Keratinocyte (primary cell): ENCODE measurements around the gene PSMD12. TPM values are rescaled to one million over a fixed set of nuclear protein-coding genes. Genes with fewer than 3 reads are reported as not detected.

Experiments
- DNase-seq: peaks from one replicate; pipeline ENCODE4 v3.0.0-alpha.2; 2011; ENCODE audit warnings: low read depth, missing footprints, low spot score
- FAIRE-seq: peaks from 2 replicates; lab custom pipeline; 2011; peaks lifted over from hg19 to GRCh38; lab: Jason Lieb, UNC
- H2AFZ ChIP-seq: 2 replicates; pipeline ENCODE4 v1.6.0; 2012; ENCODE audit warnings: low read length, control low read depth, inconsistent platforms; ENCODE audit not compliant: control insufficient read depth
- H3K27ac ChIP-seq: 2 replicates; pipeline ENCODE4 v1.5.1; 2011; ENCODE audit warnings: low read length; ENCODE audit not compliant: control insufficient read depth, insufficient read depth
- H3K27me3 ChIP-seq: 3 replicates; pipeline ENCODE4 v1.6.0; 2011; ENCODE audit warnings: low read length; ENCODE audit not compliant: control insufficient read depth, insufficient read depth; ENCODE audit errors: extremely low read depth
- H3K36me3 ChIP-seq, 2 experiments: 2 replicates in 1 of 2; 3 replicates in 1 of 2; pipeline ENCODE4 v1.5.1; 2011; ENCODE audit warnings: low read length in 2 of 2, mild to moderate bottlenecking in 1 of 2; ENCODE audit not compliant: control insufficient read depth in 2 of 2, insufficient read depth in 2 of 2; ENCODE audit errors: extremely low read depth in 1 of 2
- H3K4me1 ChIP-seq: 3 replicates; pipeline ENCODE4 v1.5.1; 2011; ENCODE audit warnings: low read length; ENCODE audit not compliant: control insufficient read depth, insufficient read depth; ENCODE audit errors: extremely low read depth
- H3K4me2 ChIP-seq: 3 replicates; pipeline ENCODE4 v1.6.0; 2011; ENCODE audit warnings: low read depth, low read length; ENCODE audit not compliant: control insufficient read depth, insufficient read depth; ENCODE audit errors: extremely low read depth
- H3K4me3 ChIP-seq, 3 experiments: fragments of 200-600 bp in 1 of 3; sonication (generic) in 1 of 3; 2 replicates in 2 of 3; 3 replicates in 1 of 3; pipeline ENCODE4 v1.5.1; 2011 to 2016; ENCODE audit warnings: low read length in 3 of 3, mild to moderate bottlenecking in 3 of 3, control low read depth in 2 of 3, inconsistent platforms in 1 of 3, low read depth in 1 of 3, mixed read lengths in 1 of 3, mixed run types in 1 of 3, moderate library complexity in 1 of 3; ENCODE audit not compliant: control insufficient read depth in 2 of 3, insufficient read depth in 2 of 3; ENCODE audit errors: extremely low read depth in 1 of 3
- H3K79me2 ChIP-seq: 2 replicates; pipeline ENCODE4 v1.6.0; 2012; ENCODE audit warnings: low read length; ENCODE audit not compliant: control insufficient read depth, insufficient read depth
- H3K9ac ChIP-seq: 3 replicates; pipeline ENCODE4 v1.6.0; 2011; ENCODE audit warnings: low read length; ENCODE audit not compliant: control insufficient read depth, insufficient read depth; ENCODE audit errors: extremely low read depth
- H3K9me1 ChIP-seq: 3 replicates; pipeline ENCODE4 v1.6.0; 2011; ENCODE audit warnings: low read length; ENCODE audit not compliant: control insufficient read depth, insufficient read depth; ENCODE audit errors: extremely low read depth
- H3K9me3 ChIP-seq: 2 replicates; pipeline ENCODE4 v1.5.1; 2012; ENCODE audit warnings: low read depth, low read length; ENCODE audit not compliant: control insufficient read depth
- H4K20me1 ChIP-seq: 3 replicates; pipeline ENCODE4 v1.6.0; 2011; ENCODE audit warnings: low read length; ENCODE audit not compliant: control insufficient read depth, insufficient read depth; ENCODE audit errors: extremely low read depth
- CTCF ChIP-seq, 3 experiments: IDR thresholded peaks in 1 of 3; conservative IDR thresholded peaks in 1 of 3; optimal IDR thresholded peaks in 1 of 3; 2 replicates in 2 of 3; 3 replicates in 1 of 3; pipeline versions ENCODE3 to v1.5.1; 2011; ENCODE audit warnings: low read length in 3 of 3, mild to moderate bottlenecking in 3 of 3, moderate library complexity in 2 of 3, control low read depth in 1 of 3, inconsistent platforms in 1 of 3; ENCODE audit not compliant: insufficient read depth in 2 of 3; ENCODE audit errors: extremely low read depth in 1 of 3
- EZH2 ChIP-seq: IDR thresholded peaks from one replicate; pipeline ENCODE4 v1.6.1; 2012; ENCODE audit warnings: inconsistent platforms, mild to moderate bottlenecking, low read length, moderate library complexity
- dilution Hi-C: fragments of 300-500 bp; cut with MboI; formaldehyde crosslinking; loops from one replicate; pipeline ENCODE4 v1.7.0; 2020; ENCODE audit warnings: low sequenced_read_pairs; ENCODE audit not compliant: extremely low pct_ligation_motif_present
- polyA minus RNA-seq, 3 experiments: library from RNA; depleted of rRNA, polyadenylated mRNA; stranded (reverse); fragments of >200 nt; gene quantifications; 1 replicate in 1 of 3; 2 replicates in 1 of 3; 3 replicates in 1 of 3; pipeline ENCODE4 v1.2.3, GENCODE V29; 2011
- polyA plus RNA-seq, 5 experiments: library from polyadenylated mRNA; depleted of rRNA in 3 of 5; stranded (reverse) in 3 of 5; stranded (forward) in 1 of 5; unstranded in 1 of 5; fragments of >200 nt; gene quantifications; 1 replicate in 1 of 5; 2 replicates in 3 of 5; 3 replicates in 1 of 5; pipeline versions ENCODE4 v1.2.1 to v1.2.3, GENCODE V29; 2011 to 2012; ENCODE audit warnings: missing spikeins in 2 of 5, low read depth in 1 of 5, low replicate concordance in 1 of 5

PSMD12 gene
- polyA plus RNA-seq (29.6 to 68.4 TPM (median 56.6 TPM) in 3 replicates), polyA minus RNA-seq (7.3 to 42.1 TPM (median 13.0 TPM) in 3 replicates)
- 81.7 TPM for polyA plus RNA-seq (2011; ENCODE audit: low read depth)
- polyA plus RNA-seq (2011; cell fraction: cytosol; rRNA removed): 34.4 and 60.1 TPM in 2 replicates
- polyA plus RNA-seq (2011; cell fraction: nucleus; rRNA removed): 36.2 and 54.4 TPM in 2 replicates
- polyA plus RNA-seq (2012; ENCODE audit: low replicate concordance): 60.1 and 72.2 TPM in 2 replicates
- polyA minus RNA-seq (2011; cell fraction: cytosol; rRNA and poly(A)+ RNA removed): 79.6 TPM
- 14.2 and 31.7 TPM in 2 replicates for polyA minus RNA-seq (2011; cell fraction: nucleus; rRNA and poly(A)+ RNA removed)

GRCh38 chr17:67366193-67367157, at the start of gene PSMD12:
Gene PSMD12 (minus strand): TSS chr17:67366577. CDS start chr17:67366519, 58 bp downstream.
- Histone ChIP-seq H3K27ac (peak within 1 kb of the TSS; percentile 100), H3K4me2 (peak within 1 kb of the TSS; percentile 97), H3K9me1 (no peaks in the 10 kb centered on the region), H4K20me1 (no peaks in the 10 kb centered on the region), H3K4me3 (peak within 1 kb of the TSS; percentile 69 to 100 (median 100)), H2AFZ (peak within 1 kb of the TSS; percentile 96), H3K4me1 (peaks cover 8% of the 10 kb centered on the region), H3K27me3 (no peaks in the 10 kb centered on the region), H3K79me2 (peaks cover 49% of the 10 kb centered on the region), H3K9ac (peak within 1 kb of the TSS; percentile 100), H3K36me3 (peaks cover 0 to 1% of the 10 kb centered on the region in 2 experiments), H3K9me3 (no peaks in the 10 kb centered on the region)
- FAIRE-seq: no peak
- dilution Hi-C loops: no loop called here
- peak; percentile 73 for DNase-seq
- TF ChIP-seq EZH2: no peak
- TF ChIP-seq CTCF (optimal IDR thresholded peaks at IDR 0.05 in 1 of 3, IDR thresholded peaks at IDR 0.05 in 1 of 3, conservative IDR thresholded peaks at IDR 0.05 in 1 of 3; ENCODE audit: extremely low read depth in 1 of 3, insufficient read depth in 2 of 3, low read length in 3 of 3): peak in 1 of 3 experiments; percentile 17

- H3K4me3 ChIP-seq: no peak overlapping the region
- DNase-seq (no peak), FAIRE-seq (no peak)
- no peak overlapping the region for H3K9ac ChIP-seq
- TF ChIP-seq EZH2: no peak
- H3K27me3 ChIP-seq: no peaks in the 10 kb centered on the region
- H3K27ac ChIP-seq: no peak overlapping the region
- no peaks in the 10 kb centered on the region for H3K9me3 ChIP-seq
- no peak overlapping the region for H2AFZ ChIP-seq
- H3K36me3 ChIP-seq: peaks cover 0 to 2% of the 10 kb centered on the region in 2 experiments
- dilution Hi-C loops: no loop called here
- no peak overlapping the region for H3K4me2 ChIP-seq
- H4K20me1 ChIP-seq: no peaks in the 10 kb centered on the region
- peaks cover 13% of the 10 kb centered on the region for H3K4me1 ChIP-seq
- H3K79me2 ChIP-seq: peaks cover 37% of the 10 kb centered on the region
- no peaks in the 10 kb centered on the region for H3K9me1 ChIP-seq
Measured at GRCh38 chr17:67415291-67415690, 48.9 kb upstream of the PSMD12 start.
